HepG2 (cell line): ENCODE data around the gene PRDX3. TPM values are rescaled to one million over a fixed set of nuclear protein-coding genes. Genes with fewer than 3 reads are reported as not detected.
A peak's percentile ranks its signal among the peaks of the same experiment; 100 is the strongest.

Source experiments
- AGO1 ChIP-seq: fragments of 200-400 bp; formaldehyde crosslinking; IDR thresholded peaks from 2 replicates; pipeline ENCODE4 v1.6.1; 2017; ENCODE audit warnings: mild to moderate bottlenecking, low read depth, low read length, moderate library complexity; ENCODE audit not compliant: poor library complexity, severe bottlenecking
- CEBPG ChIP-seq: IDR thresholded peaks from 2 replicates; pipeline ENCODE4 v1.6.1; 2016
- CEBPZ ChIP-seq: IDR thresholded peaks from 2 replicates; pipeline ENCODE4 v1.6.1; 2012; ENCODE audit warnings: low read length, improper control_type of control experiment
- FOXK1 ChIP-seq: sonication (generic); formaldehyde crosslinking; IDR thresholded peaks from 2 replicates; pipeline ENCODE4 v1.4.0; 2020; ENCODE audit warnings: low read depth, missing genetic modification reagents, borderline replicate concordance
- HES4 ChIP-seq: sonication (generic); formaldehyde crosslinking; IDR thresholded peaks from 2 replicates; pipeline ENCODE4 v1.9.0; 2021; ENCODE audit warnings: mild to moderate bottlenecking, missing genetic modification reagents, borderline replicate concordance
- HOXD1 ChIP-seq: sonication (generic); formaldehyde crosslinking; IDR thresholded peaks from 2 replicates; pipeline ENCODE4 v1.5.0; 2020; ENCODE audit warnings: missing genetic modification reagents
- MTF1 ChIP-seq: sonication (generic); formaldehyde crosslinking; IDR thresholded peaks from 2 replicates; pipeline ENCODE4 v1.5.0; 2020; ENCODE audit warnings: missing genetic modification reagents
- RAD21 ChIP-seq: fragments of 450-650 bp; formaldehyde crosslinking; IDR thresholded peaks from 2 replicates; pipeline ENCODE4 v1.5.0; 2020; ENCODE audit warnings: mild to moderate bottlenecking
- RXRB ChIP-seq: IDR thresholded peaks from 2 replicates; pipeline ENCODE4 v1.6.1; 2016; ENCODE audit warnings: borderline replicate concordance, missing genetic modification reagents, missing compliant biosample characterization
- ZNF230 ChIP-seq: sonication (generic); formaldehyde crosslinking; IDR thresholded peaks from 2 replicates; pipeline ENCODE4 v1.4.0; 2020; ENCODE audit warnings: mild to moderate bottlenecking, missing genetic modification reagents
- ZNF546 ChIP-seq: sonication (generic); formaldehyde crosslinking; conservative IDR thresholded peaks from 2 replicates; pipeline ENCODE4 v1.8.1; 2023; ENCODE audit warnings: mild to moderate bottlenecking, missing genetic modification reagents
- ZNF710 ChIP-seq: sonication (generic); formaldehyde crosslinking; IDR thresholded peaks from 2 replicates; pipeline ENCODE4 v1.5.0; 2020; ENCODE audit warnings: mild to moderate bottlenecking, missing genetic modification reagents, borderline replicate concordance
- polyA plus RNA-seq, 8 experiments: library from polyadenylated mRNA; depleted of rRNA in 3 of 8; stranded (reverse) in 7 of 8; unstranded in 1 of 8; fragments of >200 nt; fragmentation: Illumina TruSeq in 4 of 8; extraction: Trizol in 4 of 8; gene quantifications; 2 replicates each; pipeline versions ENCODE4 v1.2.1 to v1.2.3, GENCODE V29; 2011 to 2016; ENCODE audit warnings: low read depth in 4 of 8, missing spikeins in 1 of 8, mixed read lengths in 1 of 8; ENCODE audit not compliant: insufficient read depth in 1 of 8
- total RNA-seq, 5 experiments: library from RNA; depleted of rRNA; stranded (reverse); fragments of >200 nt; fragmentation: Illumina TruSeq; extraction: Trizol; gene quantifications; 2 replicates each; pipeline ENCODE4 v1.2.3, GENCODE V29; 2016; ENCODE audit warnings: low read depth in 1 of 5
- TF ChIP-seq, protein P1 (sequence below): sonication (generic); formaldehyde crosslinking; IDR thresholded peaks from 2 replicates; pipeline ENCODE4 v1.4.0; 2020; ENCODE audit warnings: missing genetic modification reagents, borderline replicate concordance
- TF ChIP-seq, protein P2 (sequence below): sonication (generic); formaldehyde crosslinking; IDR thresholded peaks from 2 replicates; pipeline ENCODE4 v1.5.1; 2020; ENCODE audit warnings: mild to moderate bottlenecking, missing genetic modification reagents, borderline replicate concordance

Gene PRDX3
- total and polyA plus RNA-seq, 2 of the 13 experiments (the other 11 are each of a cell fraction or from before 2014, with no cell fraction given): 407 to 565 TPM

DNA sequence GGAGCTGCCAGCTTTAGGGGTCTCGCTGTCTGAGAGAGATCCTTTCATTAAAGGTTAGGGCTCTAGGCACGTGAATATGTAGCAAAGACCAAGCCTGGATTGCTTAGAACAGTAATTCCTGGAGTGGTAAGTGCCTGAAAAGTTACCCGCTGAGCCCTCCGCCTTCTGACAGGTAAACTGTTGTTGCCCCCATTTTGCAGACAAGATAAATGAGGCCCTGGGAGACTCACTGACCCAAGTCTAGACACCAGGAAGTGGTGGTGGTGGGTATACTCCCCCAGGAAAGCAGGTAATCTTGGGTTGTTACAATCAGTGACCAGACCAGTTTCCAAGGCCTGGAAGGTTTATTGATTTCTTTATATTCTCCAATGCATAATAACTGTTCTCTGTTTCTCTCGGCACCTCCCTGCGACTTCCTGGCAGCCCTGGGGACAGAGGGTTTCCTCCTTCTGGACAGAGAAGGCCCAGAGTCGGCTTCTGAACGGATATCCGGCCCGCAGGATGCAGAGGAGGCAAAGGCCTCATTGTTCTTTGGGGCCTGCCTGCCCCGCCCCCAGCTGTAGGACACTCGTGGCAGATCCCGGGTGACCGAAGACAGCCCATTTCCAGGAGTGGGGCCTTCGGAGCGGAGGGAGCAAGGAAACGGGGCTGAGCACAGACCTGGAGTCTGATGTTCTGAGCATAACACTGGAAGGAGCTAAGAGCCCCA, 27.4 kb upstream of the PRDX3 start (continued):
- TF ChIP-seq, protein P1, sequence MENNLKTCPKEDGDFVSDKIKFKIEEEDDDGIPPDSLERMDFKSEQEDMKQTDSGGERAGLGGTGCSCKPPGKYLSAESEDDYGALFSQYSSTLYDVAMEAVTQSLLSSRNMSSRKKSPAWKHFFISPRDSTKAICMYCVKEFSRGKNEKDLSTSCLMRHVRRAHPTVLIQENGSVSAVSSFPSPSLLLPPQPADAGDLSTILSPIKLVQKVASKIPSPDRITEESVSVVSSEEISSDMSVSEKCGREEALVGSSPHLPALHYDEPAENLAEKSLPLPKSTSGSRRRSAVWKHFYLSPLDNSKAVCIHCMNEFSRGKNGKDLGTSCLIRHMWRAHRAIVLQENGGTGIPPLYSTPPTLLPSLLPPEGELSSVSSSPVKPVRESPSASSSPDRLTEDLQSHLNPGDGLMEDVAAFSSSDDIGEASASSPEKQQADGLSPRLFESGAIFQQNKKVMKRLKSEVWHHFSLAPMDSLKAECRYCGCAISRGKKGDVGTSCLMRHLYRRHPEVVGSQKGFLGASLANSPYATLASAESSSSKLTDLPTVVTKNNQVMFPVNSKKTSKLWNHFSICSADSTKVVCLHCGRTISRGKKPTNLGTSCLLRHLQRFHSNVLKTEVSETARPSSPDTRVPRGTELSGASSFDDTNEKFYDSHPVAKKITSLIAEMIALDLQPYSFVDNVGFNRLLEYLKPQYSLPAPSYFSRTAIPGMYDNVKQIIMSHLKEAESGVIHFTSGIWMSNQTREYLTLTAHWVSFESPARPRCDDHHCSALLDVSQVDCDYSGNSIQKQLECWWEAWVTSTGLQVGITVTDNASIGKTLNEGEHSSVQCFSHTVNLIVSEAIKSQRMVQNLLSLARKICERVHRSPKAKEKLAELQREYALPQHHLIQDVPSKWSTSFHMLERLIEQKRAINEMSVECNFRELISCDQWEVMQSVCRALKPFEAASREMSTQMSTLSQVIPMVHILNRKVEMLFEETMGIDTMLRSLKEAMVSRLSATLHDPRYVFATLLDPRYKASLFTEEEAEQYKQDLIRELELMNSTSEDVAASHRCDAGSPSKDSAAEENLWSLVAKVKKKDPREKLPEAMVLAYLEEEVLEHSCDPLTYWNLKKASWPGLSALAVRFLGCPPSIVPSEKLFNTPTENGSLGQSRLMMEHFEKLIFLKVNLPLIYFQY (CRISPR knock-in tag): no peak
- TF ChIP-seq FOXK1: no peak
- TF ChIP-seq RAD21 (CRISPR knock-in tag): no peak
- TF ChIP-seq ZNF230 (CRISPR knock-in tag): no peak
- TF ChIP-seq CEBPZ: no peak
- TF ChIP-seq HES4 (CRISPR knock-in tag): no peak
- TF ChIP-seq ZNF710 (CRISPR knock-in tag): peak; percentile 36; the same call in 1 of the 2 replicates
- TF ChIP-seq ZNF546 (CRISPR knock-in tag): no peak
- peak; percentile 34; the same call in 1 of the 2 replicates for TF ChIP-seq RXRB (CRISPR knock-in tag)
- TF ChIP-seq HOXD1: no peak
- TF ChIP-seq MTF1 (CRISPR knock-in tag): no peak
- TF ChIP-seq CEBPG (CRISPR knock-in tag): no peak
- no peak for TF ChIP-seq AGO1
- TF ChIP-seq, protein P2, sequence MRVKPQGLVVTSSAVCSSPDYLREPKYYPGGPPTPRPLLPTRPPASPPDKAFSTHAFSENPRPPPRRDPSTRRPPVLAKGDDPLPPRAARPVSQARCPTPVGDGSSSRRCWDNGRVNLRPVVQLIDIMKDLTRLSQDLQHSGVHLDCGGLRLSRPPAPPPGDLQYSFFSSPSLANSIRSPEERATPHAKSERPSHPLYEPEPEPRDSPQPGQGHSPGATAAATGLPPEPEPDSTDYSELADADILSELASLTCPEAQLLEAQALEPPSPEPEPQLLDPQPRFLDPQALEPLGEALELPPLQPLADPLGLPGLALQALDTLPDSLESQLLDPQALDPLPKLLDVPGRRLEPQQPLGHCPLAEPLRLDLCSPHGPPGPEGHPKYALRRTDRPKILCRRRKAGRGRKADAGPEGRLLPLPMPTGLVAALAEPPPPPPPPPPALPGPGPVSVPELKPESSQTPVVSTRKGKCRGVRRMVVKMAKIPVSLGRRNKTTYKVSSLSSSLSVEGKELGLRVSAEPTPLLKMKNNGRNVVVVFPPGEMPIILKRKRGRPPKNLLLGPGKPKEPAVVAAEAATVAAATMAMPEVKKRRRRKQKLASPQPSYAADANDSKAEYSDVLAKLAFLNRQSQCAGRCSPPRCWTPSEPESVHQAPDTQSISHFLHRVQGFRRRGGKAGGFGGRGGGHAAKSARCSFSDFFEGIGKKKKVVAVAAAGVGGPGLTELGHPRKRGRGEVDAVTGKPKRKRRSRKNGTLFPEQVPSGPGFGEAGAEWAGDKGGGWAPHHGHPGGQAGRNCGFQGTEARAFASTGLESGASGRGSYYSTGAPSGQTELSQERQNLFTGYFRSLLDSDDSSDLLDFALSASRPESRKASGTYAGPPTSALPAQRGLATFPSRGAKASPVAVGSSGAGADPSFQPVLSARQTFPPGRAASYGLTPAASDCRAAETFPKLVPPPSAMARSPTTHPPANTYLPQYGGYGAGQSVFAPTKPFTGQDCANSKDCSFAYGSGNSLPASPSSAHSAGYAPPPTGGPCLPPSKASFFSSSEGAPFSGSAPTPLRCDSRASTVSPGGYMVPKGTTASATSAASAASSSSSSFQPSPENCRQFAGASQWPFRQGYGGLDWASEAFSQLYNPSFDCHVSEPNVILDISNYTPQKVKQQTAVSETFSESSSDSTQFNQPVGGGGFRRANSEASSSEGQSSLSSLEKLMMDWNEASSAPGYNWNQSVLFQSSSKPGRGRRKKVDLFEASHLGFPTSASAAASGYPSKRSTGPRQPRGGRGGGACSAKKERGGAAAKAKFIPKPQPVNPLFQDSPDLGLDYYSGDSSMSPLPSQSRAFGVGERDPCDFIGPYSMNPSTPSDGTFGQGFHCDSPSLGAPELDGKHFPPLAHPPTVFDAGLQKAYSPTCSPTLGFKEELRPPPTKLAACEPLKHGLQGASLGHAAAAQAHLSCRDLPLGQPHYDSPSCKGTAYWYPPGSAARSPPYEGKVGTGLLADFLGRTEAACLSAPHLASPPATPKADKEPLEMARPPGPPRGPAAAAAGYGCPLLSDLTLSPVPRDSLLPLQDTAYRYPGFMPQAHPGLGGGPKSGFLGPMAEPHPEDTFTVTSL: no peak
